Measurements from ENCODE around the gene FPGS. TPM values are rescaled to one million over a fixed set of nuclear protein-coding genes. Genes with fewer than 3 reads are reported as not detected.

FPGS gene
- total RNA-seq, 4 donors from 2014 or later = 31.4 to 144 (median 74.8) TPM

DNA sequence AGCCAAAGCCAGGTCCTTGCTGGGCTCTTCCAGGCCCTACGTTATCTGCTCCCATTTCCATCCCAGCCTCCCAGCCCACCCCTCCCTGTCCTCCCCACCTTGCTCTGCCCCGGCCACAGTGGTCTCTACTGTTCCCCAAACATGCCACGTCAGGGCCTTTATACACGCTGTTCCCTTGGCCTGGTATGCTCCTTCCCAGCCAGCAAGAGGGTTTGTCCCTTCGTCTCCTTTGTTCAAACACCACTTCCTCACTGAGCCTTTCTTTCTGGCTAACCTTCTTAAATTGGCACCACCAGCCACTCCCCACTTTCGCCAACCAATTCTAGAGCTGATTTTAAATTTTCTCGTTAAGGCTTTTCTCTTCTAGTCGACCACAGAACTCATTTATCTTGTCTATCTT is 34.0 kb upstream of the FPGS start:
- DNase-seq = no peak
- H3K4me1 ChIP-seq = peaks cover 0 to 34% (median 11%) of the 10 kb centered on the region in 4 donors
- intact Hi-C loops (cut with DNase I; ENCODE audit: low total_unique reads) (no loop called here), in situ Hi-C loops (cut with MboI; ENCODE audit: low pct_ligation_motif_present in 1 of 4, low pct_unique_long_range_greater_than_20kb in 1 of 4, low sequenced_read_pairs in 3 of 4) (no loop called here)
- TF ChIP-seq POLR2A (IDR thresholded peaks at IDR 0.05) = no peak
- TF ChIP-seq CTCF (IDR thresholded peaks at IDR 0.05) = no peak
- no peak for TF ChIP-seq POLR2AphosphoS5 (IDR thresholded peaks at IDR 0.05)
- TF ChIP-seq EP300 (IDR thresholded peaks at IDR 0.05; ENCODE audit: low read depth) = no peak
- H3K9me3 ChIP-seq = no peaks in the 10 kb centered on the region
- H3K27me3 ChIP-seq = no peaks in the 10 kb centered on the region
- WGBS, 2 donors (ENCODE audit: low coverage in 1 of 2) = 40 to 81% methylated on average over 1 to 8 of the region's 8 CpGs
- peak overlapping the region; percentile 25 to 81 (median 76) for H3K27ac ChIP-seq
- no peak overlapping the region for H3K4me3 ChIP-seq
- no peaks in the 10 kb centered on the region for H3K36me3 ChIP-seq

- H3K4me3 ChIP-seq = no peak overlapping the region
- no peaks in the 10 kb centered on the region for H3K36me3 ChIP-seq
- TF ChIP-seq POLR2A (IDR thresholded peaks at IDR 0.05) = no peak
- no peak for TF ChIP-seq EP300 (IDR thresholded peaks at IDR 0.05; ENCODE audit: low read depth)
- no peak for TF ChIP-seq POLR2AphosphoS5 (IDR thresholded peaks at IDR 0.05)
- no peak for TF ChIP-seq CTCF (IDR thresholded peaks at IDR 0.05)
- H3K9me3 ChIP-seq = no peaks in the 10 kb centered on the region
- intact Hi-C loops (cut with DNase I; ENCODE audit: low total_unique reads) = no loop called here
- H3K27ac ChIP-seq = peak overlapping the region in 3 of 4 donors; percentile 73 to 81 (median 78)
- no peaks in the 10 kb centered on the region for H3K27me3 ChIP-seq
- peaks cover 0 to 34% (median 11%) of the 10 kb centered on the region in 4 donors for H3K4me1 ChIP-seq
- in situ Hi-C loops (cut with MboI; ENCODE audit: low pct_ligation_motif_present in 1 of 4, low pct_unique_long_range_greater_than_20kb in 1 of 4, low sequenced_read_pairs in 3 of 4) = no loop called here
- DNase-seq = no peak
- 96% methylated on average over 5 of the region's 5 CpGs; no CpG with 5 or more reads in 1 of the 2 donors for WGBS, 2 donors (ENCODE audit: low coverage in 1 of 2)
Observed at GRCh38 chr9:127769101-127769500, 33.6 kb upstream of the FPGS start.

DNA sequence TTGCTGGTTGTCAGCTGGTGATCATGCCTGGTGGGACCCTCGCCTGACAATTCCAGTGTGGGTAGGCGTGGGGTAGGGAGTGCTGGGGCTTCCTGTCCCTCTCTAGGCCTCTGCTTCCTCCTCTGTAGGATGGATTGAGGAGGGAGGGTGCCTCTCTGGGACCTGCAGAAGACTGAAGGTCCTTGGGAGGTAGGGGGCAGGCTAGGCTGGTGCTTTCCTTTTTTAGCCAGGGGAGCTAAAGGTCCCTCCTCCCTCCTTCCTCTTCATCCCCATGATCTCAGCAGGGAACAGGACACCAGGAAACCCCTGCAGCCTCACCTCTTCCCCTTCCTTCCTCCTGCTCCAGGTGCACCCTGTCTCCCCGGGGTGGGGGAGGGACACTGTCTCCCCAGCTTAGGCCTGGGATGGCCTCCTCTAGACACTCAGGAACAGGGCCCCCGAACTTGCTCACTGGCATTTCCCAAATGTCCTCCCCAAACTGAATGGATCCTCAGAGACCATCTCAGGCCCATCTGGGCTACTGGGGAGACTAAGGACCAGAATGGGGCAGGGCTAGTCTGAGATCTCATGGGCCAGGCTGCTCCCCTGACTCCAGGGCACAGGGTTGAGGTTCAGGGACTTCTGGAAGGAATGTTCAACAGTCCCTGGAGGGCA is 32.6 kb upstream of the FPGS start:
- TF ChIP-seq POLR2A (IDR thresholded peaks at IDR 0.05) (no peak), EP300 (IDR thresholded peaks at IDR 0.05; ENCODE audit: low read depth) (no peak), POLR2AphosphoS5 (IDR thresholded peaks at IDR 0.05) (no peak), CTCF (IDR thresholded peaks at IDR 0.05) (no peak)
- H3K27me3 ChIP-seq = no peaks in the 10 kb centered on the region
- in situ Hi-C loops (cut with MboI; ENCODE audit: low pct_ligation_motif_present in 1 of 4, low pct_unique_long_range_greater_than_20kb in 1 of 4, low sequenced_read_pairs in 3 of 4) (no loop called here), intact Hi-C loops (cut with DNase I; ENCODE audit: low total_unique reads) (no loop called here)
- H3K4me1 ChIP-seq = peaks cover 0 to 34% (median 11%) of the 10 kb centered on the region in 4 donors
- H3K9me3 ChIP-seq = no peaks in the 10 kb centered on the region
- DNase-seq = no peak
- peak overlapping the region; percentile 62 to 81 (median 76) for H3K27ac ChIP-seq
- peak overlapping the region in 1 of 4 donors; percentile 56 for H3K4me3 ChIP-seq
- no peaks in the 10 kb centered on the region for H3K36me3 ChIP-seq
- 57% methylated on average over 4 of the region's 4 CpGs; no CpG with 5 or more reads in 1 of the 2 donors for WGBS, 2 donors (ENCODE audit: low coverage in 1 of 2)

DNA sequence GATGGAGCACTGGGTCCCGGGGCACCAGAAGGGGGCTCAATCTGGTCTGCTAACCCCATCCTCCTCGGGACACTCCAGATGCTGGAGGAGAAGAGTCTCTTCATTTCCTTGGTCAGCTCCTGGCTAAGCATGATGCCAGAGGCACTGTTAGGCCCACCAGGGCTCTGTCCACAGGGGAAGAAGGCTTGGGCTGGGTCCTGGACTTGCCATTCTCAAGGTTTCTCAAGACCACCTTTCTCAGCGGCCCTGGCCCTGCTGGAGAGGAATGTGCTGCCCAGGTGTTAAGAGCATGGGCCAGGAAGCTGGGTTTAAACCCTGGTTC is 32.1 kb upstream of the FPGS start:
- in situ Hi-C loops (cut with MboI; ENCODE audit: low pct_ligation_motif_present in 1 of 4, low pct_unique_long_range_greater_than_20kb in 1 of 4, low sequenced_read_pairs in 3 of 4) = no loop called here
- TF ChIP-seq POLR2A (IDR thresholded peaks at IDR 0.05) (no peak), CTCF (IDR thresholded peaks at IDR 0.05) (no peak), POLR2AphosphoS5 (IDR thresholded peaks at IDR 0.05) (no peak), EP300 (IDR thresholded peaks at IDR 0.05; ENCODE audit: low read depth) (no peak)
- H3K36me3 ChIP-seq = no peaks in the 10 kb centered on the region
- no peaks in the 10 kb centered on the region for H3K27me3 ChIP-seq
- H3K4me1 ChIP-seq = peaks cover 0 to 34% (median 11%) of the 10 kb centered on the region in 4 donors
- 50 to 60% methylated on average over 1 to 3 of the region's 3 CpGs for WGBS, 2 donors (ENCODE audit: low coverage in 1 of 2)
- intact Hi-C loops (cut with DNase I; ENCODE audit: low total_unique reads) = no loop called here
- peak overlapping the region; percentile 62 to 81 (median 76) for H3K27ac ChIP-seq
- no peak for DNase-seq
- peak overlapping the region in 3 of 4 donors; percentile 32 to 56 (median 42) for H3K4me3 ChIP-seq
- no peaks in the 10 kb centered on the region for H3K9me3 ChIP-seq
